ENCODE data around the gene KCNH1. TPM values are rescaled to one million over a fixed set of nuclear protein-coding genes. Genes with fewer than 3 reads are reported as not detected.

The KCNH1 gene
- total RNA-seq, 1 donor from 2014 or later: not detected

DNA sequence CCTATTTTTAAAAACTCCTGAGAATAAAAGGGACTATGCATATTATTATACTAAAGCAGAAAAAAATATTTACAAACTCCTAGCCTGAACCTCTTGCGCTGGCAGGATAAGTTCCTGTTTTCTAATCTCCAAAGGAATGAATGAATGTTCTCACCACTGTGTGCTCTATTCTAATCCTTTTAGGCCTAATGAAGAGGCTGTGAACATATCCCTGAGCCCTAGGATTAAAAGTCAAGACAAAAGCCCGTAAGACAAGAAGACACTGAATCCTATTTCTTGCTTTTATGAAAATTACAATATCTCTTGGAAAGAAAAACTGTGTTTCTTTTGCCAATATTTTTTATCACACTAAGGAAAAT, 487.7 kb downstream of the KCNH1 start:
- Mint-ChIP-seq H3K27ac (no peak overlapping the region), H3K27me3 (ENCODE audit: insufficient read depth) (no peaks in the 10 kb centered on the region), H3K4me1 (ENCODE audit: low read depth) (no peaks in the 10 kb centered on the region), H3K9me3 (no peaks in the 10 kb centered on the region), H3K4me3 (no peak overlapping the region), H3K36me3 (ENCODE audit: low read depth) (no peaks in the 10 kb centered on the region)
- DNase-seq (ENCODE audit: low spot score): no peak
- intact Hi-C loops (cut with micrococcal nuclease): no loop called here

DNA sequence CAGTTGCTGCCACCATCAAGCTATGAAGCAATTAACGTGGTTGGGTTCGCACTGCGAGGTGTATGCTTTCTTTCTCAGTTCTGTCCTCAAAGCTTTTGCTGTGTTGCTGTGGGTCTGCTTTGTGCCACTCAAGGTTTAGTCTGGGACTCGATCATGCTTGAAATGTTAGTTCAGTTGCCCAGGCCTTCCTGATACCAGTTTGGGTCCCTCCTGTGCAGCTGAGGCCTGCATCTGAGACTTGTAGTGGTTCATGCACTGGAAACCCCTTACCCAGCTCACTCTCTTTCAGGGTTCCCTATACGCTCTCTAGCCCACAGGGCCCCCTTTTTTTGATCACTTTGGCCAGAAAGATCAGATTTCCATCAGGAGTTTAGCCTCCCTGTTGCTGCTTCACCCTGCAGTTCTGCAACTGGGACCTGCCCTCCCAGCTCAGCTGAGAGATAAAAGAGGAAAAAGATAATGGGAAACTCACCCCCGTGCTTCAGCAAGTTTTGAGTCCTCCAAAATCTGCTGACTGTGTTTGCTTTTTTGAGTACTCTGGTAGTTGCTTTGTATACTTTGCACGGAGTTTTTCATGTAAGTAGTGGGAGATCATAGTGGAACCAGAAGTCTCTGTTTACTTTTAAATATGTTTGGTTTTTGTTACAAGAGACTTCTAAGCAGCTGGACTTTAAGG, 488.2 kb downstream of the KCNH1 start:
- no peaks in the 10 kb centered on the region for H3K9me3 Mint-ChIP-seq
- H3K27ac Mint-ChIP-seq: no peak overlapping the region
- H3K36me3 Mint-ChIP-seq (ENCODE audit: low read depth): no peaks in the 10 kb centered on the region
- DNase-seq (ENCODE audit: low spot score): no peak
- no peaks in the 10 kb centered on the region for H3K27me3 Mint-ChIP-seq (ENCODE audit: insufficient read depth)
- H3K4me1 Mint-ChIP-seq (ENCODE audit: low read depth): no peaks in the 10 kb centered on the region
- intact Hi-C loops (cut with micrococcal nuclease): no loop called here
- H3K4me3 Mint-ChIP-seq: no peak overlapping the region

DNA sequence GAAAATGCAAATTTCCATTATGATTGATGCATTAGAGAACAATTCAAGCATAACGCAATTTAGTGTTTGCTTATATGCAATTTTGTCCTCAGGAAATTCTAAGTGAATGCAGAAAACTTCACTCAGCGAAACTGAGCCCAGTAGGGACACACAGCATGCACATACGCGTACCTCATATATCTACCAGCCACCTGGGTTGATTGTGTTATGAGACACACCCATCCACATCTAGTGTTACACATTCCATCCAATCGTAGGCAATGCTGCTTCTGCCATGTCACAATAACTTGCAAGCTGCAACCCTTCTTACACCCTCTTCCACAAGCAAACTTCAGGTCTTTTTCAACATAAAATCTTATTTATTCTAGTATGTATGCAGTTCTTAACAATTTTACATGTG, 492.4 kb downstream of the KCNH1 start:
- H3K27ac Mint-ChIP-seq: no peak overlapping the region

DNA sequence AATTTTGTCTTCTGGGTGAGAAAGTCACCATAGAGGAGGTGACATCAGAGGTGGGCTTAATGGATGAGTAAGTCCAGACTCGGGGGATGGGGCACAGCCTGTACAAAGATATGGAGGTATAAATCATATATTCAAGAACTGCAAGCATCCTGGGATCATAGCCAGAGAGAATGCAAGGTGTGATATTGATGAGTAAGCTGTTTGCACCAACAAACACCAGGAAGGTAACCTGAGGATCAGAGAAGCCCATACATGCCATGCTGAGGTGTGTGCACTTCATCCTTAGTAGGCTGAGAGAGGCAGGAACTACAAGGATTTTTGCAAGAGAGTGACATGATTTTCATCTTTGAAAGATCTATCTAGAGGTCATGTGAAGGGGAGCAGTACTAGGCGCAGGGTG, 498.8 kb downstream of the KCNH1 start:
- no peaks in the 10 kb centered on the region for H3K36me3 Mint-ChIP-seq (ENCODE audit: low read depth)
- intact Hi-C loops (cut with micrococcal nuclease): no loop called here
- no peak for DNase-seq (ENCODE audit: low spot score)
- peaks cover 6% of the 10 kb centered on the region for H3K27me3 Mint-ChIP-seq (ENCODE audit: insufficient read depth)
- no peak overlapping the region for H3K4me3 Mint-ChIP-seq
- no peaks in the 10 kb centered on the region for H3K9me3 Mint-ChIP-seq
- H3K4me1 Mint-ChIP-seq (ENCODE audit: low read depth): no peaks in the 10 kb centered on the region
- H3K27ac Mint-ChIP-seq: no peak overlapping the region

More for the DNA sequence above, 492.4 kb downstream of the KCNH1 start:
- Mint-ChIP-seq H3K27me3 (ENCODE audit: insufficient read depth) (peaks cover 2% of the 10 kb centered on the region), H3K4me1 (ENCODE audit: low read depth) (no peaks in the 10 kb centered on the region), H3K4me3 (no peak overlapping the region), H3K36me3 (ENCODE audit: low read depth) (no peaks in the 10 kb centered on the region), H3K9me3 (no peaks in the 10 kb centered on the region)
- intact Hi-C loops (cut with micrococcal nuclease): no loop called here
- no peak for DNase-seq (ENCODE audit: low spot score)

DNA sequence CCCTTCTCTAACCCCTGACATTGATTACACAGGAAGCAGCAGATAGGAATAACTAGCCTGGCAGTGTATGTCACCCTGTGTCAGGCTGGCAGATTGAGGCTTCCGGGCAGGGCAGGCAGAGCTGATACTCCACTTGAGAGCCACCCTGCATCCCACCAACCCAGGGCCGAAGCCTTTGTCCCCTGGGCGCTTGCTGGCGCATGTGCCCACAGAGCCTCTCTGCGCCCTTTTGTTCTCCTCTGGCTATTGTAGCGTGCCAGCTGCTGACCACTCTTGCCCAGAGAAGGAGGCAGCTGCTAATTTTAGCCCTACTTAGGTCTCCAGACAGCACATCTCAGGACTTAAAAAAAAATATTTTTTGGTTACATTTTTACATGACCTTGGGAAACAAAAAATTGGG, 500.3 kb downstream of the KCNH1 start:
- Mint-ChIP-seq H3K36me3 (ENCODE audit: low read depth) (no peaks in the 10 kb centered on the region), H3K4me1 (ENCODE audit: low read depth) (no peaks in the 10 kb centered on the region), H3K9me3 (no peaks in the 10 kb centered on the region), H3K27me3 (ENCODE audit: insufficient read depth) (peaks cover 6% of the 10 kb centered on the region), H3K27ac (no peak overlapping the region), H3K4me3 (no peak overlapping the region)
- intact Hi-C loops (cut with micrococcal nuclease): no loop called here
- no peak for DNase-seq (ENCODE audit: low spot score)

DNA sequence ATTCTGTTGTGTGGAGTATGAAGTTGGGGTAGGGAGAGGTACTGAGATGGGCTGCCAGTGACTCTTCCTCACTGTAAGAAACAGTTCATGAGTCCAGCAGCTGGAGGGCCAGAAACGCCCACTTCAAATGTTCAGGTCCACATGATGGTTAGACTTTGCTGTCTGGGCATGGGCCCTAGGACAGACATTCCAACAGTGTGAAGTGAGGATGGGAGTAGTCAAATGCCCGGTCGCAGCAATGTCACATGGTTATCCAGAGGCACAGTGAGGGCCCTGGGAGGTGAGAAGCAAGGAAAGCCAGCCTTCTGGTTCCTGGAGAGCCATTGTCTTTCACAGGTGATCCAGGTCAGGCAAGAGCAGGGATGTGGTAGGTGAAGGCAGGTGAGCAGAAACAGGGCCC, 500.8 kb downstream of the KCNH1 start:
- H3K9me3 Mint-ChIP-seq: no peaks in the 10 kb centered on the region
- intact Hi-C loops (cut with micrococcal nuclease): no loop called here
- no peak overlapping the region for H3K4me3 Mint-ChIP-seq
- H3K27me3 Mint-ChIP-seq (ENCODE audit: insufficient read depth): peaks cover 6% of the 10 kb centered on the region
- no peaks in the 10 kb centered on the region for H3K4me1 Mint-ChIP-seq (ENCODE audit: low read depth)
- H3K36me3 Mint-ChIP-seq (ENCODE audit: low read depth): no peaks in the 10 kb centered on the region
- H3K27ac Mint-ChIP-seq: no peak overlapping the region
- DNase-seq (ENCODE audit: low spot score): no peak

DNA sequence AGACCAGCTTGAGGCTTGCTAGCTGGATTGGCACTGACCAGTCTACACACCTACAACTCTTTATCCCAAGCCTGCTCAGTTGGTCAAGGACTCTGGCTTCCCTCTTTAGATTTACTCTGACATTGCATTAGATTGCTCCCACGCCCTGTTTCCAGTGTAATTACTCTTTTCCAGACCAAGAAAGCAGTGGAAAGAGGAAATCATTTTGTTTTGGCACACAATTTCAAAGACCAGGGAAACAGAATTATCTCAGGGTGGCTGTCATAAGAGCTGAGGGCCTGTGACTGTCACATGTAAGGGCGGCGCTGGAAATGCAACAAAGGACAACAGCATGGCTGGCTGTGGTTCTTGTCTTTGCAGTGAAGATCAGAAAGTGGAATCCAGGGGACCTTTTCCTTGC, 502.5 kb downstream of the KCNH1 start:
- Mint-ChIP-seq H3K36me3 (ENCODE audit: low read depth) (no peaks in the 10 kb centered on the region), H3K27me3 (ENCODE audit: insufficient read depth) (peaks cover 4% of the 10 kb centered on the region), H3K27ac (no peak overlapping the region), H3K9me3 (no peaks in the 10 kb centered on the region), H3K4me3 (no peak overlapping the region), H3K4me1 (ENCODE audit: low read depth) (no peaks in the 10 kb centered on the region)
- intact Hi-C loops (cut with micrococcal nuclease): no loop called here
- DNase-seq (ENCODE audit: low spot score): no peak

DNA sequence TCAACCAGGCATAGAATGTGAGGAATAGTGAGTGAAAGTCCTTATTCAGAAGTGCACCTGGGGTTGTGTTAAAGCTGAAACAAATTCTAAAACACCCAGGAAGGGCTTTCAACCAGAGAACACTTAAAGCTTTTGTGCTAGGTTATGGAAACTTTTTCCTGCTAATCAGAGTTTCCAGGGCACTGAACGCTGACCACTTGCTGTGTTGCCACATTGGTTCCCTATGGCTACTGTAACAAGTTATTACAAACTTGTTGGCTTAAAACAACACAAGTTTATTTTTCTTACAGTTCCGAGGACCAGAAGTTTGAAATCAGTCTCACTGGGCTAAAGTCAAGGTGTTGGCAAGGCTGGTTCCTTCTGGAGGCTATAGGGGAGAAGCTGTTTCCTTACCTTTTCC, 504.7 kb downstream of the KCNH1 start:
- Mint-ChIP-seq H3K27ac (no peak overlapping the region), H3K9me3 (no peaks in the 10 kb centered on the region), H3K36me3 (ENCODE audit: low read depth) (no peaks in the 10 kb centered on the region), H3K27me3 (ENCODE audit: insufficient read depth) (peaks cover 2% of the 10 kb centered on the region), H3K4me1 (ENCODE audit: low read depth) (no peaks in the 10 kb centered on the region), H3K4me3 (no peak overlapping the region)
- no peak for DNase-seq (ENCODE audit: low spot score)
- intact Hi-C loops (cut with micrococcal nuclease): no loop called here

DNA sequence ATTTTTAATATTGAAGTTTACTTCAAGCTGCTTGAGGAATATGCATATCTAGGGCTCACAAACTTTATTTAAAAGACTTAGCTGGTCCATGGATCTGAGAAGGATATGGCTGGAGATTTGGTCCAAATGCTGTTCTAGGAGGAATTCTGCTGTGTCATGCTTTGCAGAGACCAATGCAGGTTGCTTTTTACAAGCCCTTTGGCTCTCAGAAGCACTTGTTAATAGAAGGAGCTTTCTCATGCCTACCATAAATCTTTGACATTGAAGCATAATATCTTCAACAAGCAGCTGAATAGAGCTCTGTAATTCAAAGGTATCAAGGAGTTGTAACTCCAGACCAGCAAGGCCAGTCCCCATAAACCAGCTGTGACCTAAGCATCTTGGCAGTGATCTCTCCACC, 506.2 kb downstream of the KCNH1 start:
- Mint-ChIP-seq H3K9me3 (no peaks in the 10 kb centered on the region), H3K27ac (no peak overlapping the region), H3K4me1 (ENCODE audit: low read depth) (no peaks in the 10 kb centered on the region), H3K27me3 (ENCODE audit: insufficient read depth) (peaks cover 2% of the 10 kb centered on the region), H3K36me3 (ENCODE audit: low read depth) (no peaks in the 10 kb centered on the region), H3K4me3 (no peak overlapping the region)
- intact Hi-C loops (cut with micrococcal nuclease): no loop called here
- DNase-seq (ENCODE audit: low spot score): no peak

Other genes starting within 250 kb of the KCNH1 start
- gene RCOR3, start 125.2 kb upstream of the KCNH1 start, total RNA-seq: 40.5 and 41.0 TPM in 2 replicates
- gene TRAF5, start 192.7 kb upstream of the KCNH1 start, total RNA-seq: 54.3 and 57.2 TPM in 2 replicates